NOMO-1 treated with dmso at 0.1 percent for 144 hours (cell line): ENCODE data around the gene GSG1.
"Not testable (repeated sequence)": the region's sequence is repeated elsewhere in the genome, so short reads cannot be mapped to it uniquely, and the experiment has no call there.

Experiments
- DNase-seq: peaks from one replicate; lab custom pipeline; 2025; ENCODE audit not compliant: unreplicated experiment; lab: John Stamatoyannopoulos, UW

GSG1 gene

GRCh38 chr12:13062669-13063068 lies 40.8 kb downstream of the GSG1 start:
- no peak for DNase-seq

- DNase-seq: no peak
Measured at GRCh38 chr12:13061377-13061776, 42.1 kb downstream of the GSG1 start.

- no peak for DNase-seq
Measured at GRCh38 chr12:13060581-13060980, 42.9 kb downstream of the GSG1 start.

GRCh38 chr12:13053617-13054016 lies 49.9 kb downstream of the GSG1 start:
- DNase-seq: not testable (repeated sequence)

GRCh38 chr12:13052421-13052820 lies 51.0 kb downstream of the GSG1 start:
- DNase-seq: no peak

GRCh38 chr12:13049816-13050215 lies 53.7 kb downstream of the GSG1 start:
- no peak for DNase-seq

- DNase-seq: no peak
Measured at GRCh38 chr12:13046964-13047363, 56.5 kb downstream of the GSG1 start.

GRCh38 chr12:13045816-13046215 lies 57.7 kb downstream of the GSG1 start:
- DNase-seq: no peak

GRCh38 chr12:13044906-13045299 lies 58.6 kb downstream of the GSG1 start:
- no peak for DNase-seq

- DNase-seq: peak; percentile 6
Measured at GRCh38 chr12:13044002-13044905, 59.2 kb downstream of the GSG1 start, which contains the start of gene FAM234B. FAM234B (plus strand) TSS chr12:13044381; CDS start chr12:13044404, 23 bp downstream.

GRCh38 chr12:13042666-13043230 lies 60.7 kb downstream of the GSG1 start:
- DNase-seq: no peak

- no peak for DNase-seq
Measured at GRCh38 chr12:13041224-13041623, 62.2 kb downstream of the GSG1 start.

- DNase-seq: no peak
Measured at GRCh38 chr12:13039328-13039956, 64.0 kb downstream of the GSG1 start.

- DNase-seq: no peak
Measured at GRCh38 chr12:13038491-13039161, 64.8 kb downstream of the GSG1 start.

GRCh38 chr12:13036881-13037280 lies 66.6 kb downstream of the GSG1 start:
- DNase-seq: no peak

- DNase-seq: not testable (repeated sequence)
Measured at GRCh38 chr12:13035335-13035734, 68.1 kb downstream of the GSG1 start.
